Activated CD8-positive, alpha-beta memory T cell treated with anti-CD3 and anti-CD28 coated beads for 48 hours (primary cell): Measurements from ENCODE around the gene ESR2.
"Not testable (repeated sequence)": the region's sequence is repeated elsewhere in the genome, so short reads cannot be mapped to it uniquely, and the experiment has no call there.

Experiments used
- DNase-seq, 3 experiments: peaks; one replicate each; pipeline ENCODE4 v3.0.0-alpha.2; 2020; ENCODE audit warnings: low read depth in 2 of 3, low spot score in 2 of 3

Gene ESR2

GRCh38 chr14:64225151-64225757 is 68.9 kb downstream of the ESR2 start:
- DNase-seq: no peak

GRCh38 chr14:64221391-64222003 is 72.7 kb downstream of the ESR2 start:
- DNase-seq: no peak

GRCh38 chr14:64220466-64220865 is 73.7 kb downstream of the ESR2 start:
- no peak for DNase-seq

- no peak for DNase-seq
These were observed 74.1 kb downstream of the ESR2 start for GRCh38 chr14:64220056-64220455.

GRCh38 chr14:64218344-64219240 is 75.6 kb downstream of the ESR2 start:
- DNase-seq: no peak

GRCh38 chr14:64217834-64218233 is 76.3 kb downstream of the ESR2 start:
- DNase-seq: no peak

- no peak for DNase-seq
These were observed 76.9 kb downstream of the ESR2 start for GRCh38 chr14:64217308-64217707.

- no peak for DNase-seq
These were observed 78.2 kb downstream of the ESR2 start for GRCh38 chr14:64215978-64216377.

GRCh38 chr14:64215274-64215673 is 78.9 kb downstream of the ESR2 start:
- DNase-seq: no peak

GRCh38 chr14:64213853-64214570 is 80.2 kb downstream of the ESR2 start:
- no peak for DNase-seq

- no peak for DNase-seq
These were observed 81.1 kb downstream of the ESR2 start for GRCh38 chr14:64213086-64213485.

GRCh38 chr14:64212666-64213065 is 81.5 kb downstream of the ESR2 start:
- DNase-seq: no peak

GRCh38 chr14:64210912-64211311 is 83.3 kb downstream of the ESR2 start:
- not testable (repeated sequence) for DNase-seq

- DNase-seq: no peak
These were observed 84.0 kb downstream of the ESR2 start for GRCh38 chr14:64210216-64210615.

GRCh38 chr14:64209444-64210131 is 84.6 kb downstream of the ESR2 start:
- no peak for DNase-seq

GRCh38 chr14:64208981-64209380 is 85.2 kb downstream of the ESR2 start:
- no peak for DNase-seq

GRCh38 chr14:64208261-64208660 is 85.9 kb downstream of the ESR2 start:
- no peak for DNase-seq

- DNase-seq: no peak
These were observed 90.7 kb downstream of the ESR2 start for GRCh38 chr14:64203366-64204006.

- no peak for DNase-seq
These were observed 91.5 kb downstream of the ESR2 start for GRCh38 chr14:64202716-64203115.

- DNase-seq: no peak
These were observed 92.1 kb downstream of the ESR2 start for GRCh38 chr14:64201921-64202545.
